K562 (cell line): ENCODE data around the gene PON2. TPM values are rescaled to one million over a fixed set of nuclear protein-coding genes. Genes with fewer than 3 reads are reported as not detected.

Experiments used
- ATAC-seq: fragments of 200-7000 bp; cut with Tn5 transposase; 3 replicates; pipeline ENCODE4 v1.9.1; 2020; ENCODE audit warnings: moderate library complexity
- BruUV-seq: library from RNA; stranded (reverse); fragments of 400-500 nt; replicated peaks from 2 replicates; lab custom pipeline; 2021; lab: Mats Ljungman, UMichigan
- CTCF ChIA-PET: fragments of 300-600 bp; formaldehyde crosslinking; extraction: SDS; loops from one replicate; lab custom pipeline; 2021; ENCODE audit warnings: low intra/inter-chr PET ratio; lab: Yijun Ruan, JAX
- POLR2A ChIA-PET: fragments of 300-600, 350-650 bp; sonication (Branson Sonifier 250); formaldehyde crosslinking; extraction: SDS; loops from one replicate; lab custom pipeline; 2021; ENCODE audit warnings: antibody characterized with exemption, inconsistent platforms; lab: Yijun Ruan, JAX
- DNase-seq, 4 experiments: peaks; one replicate each; pipeline versions ENCODE4 v3.0.0 to v3.0.0-alpha.2; 2011 to 2018; ENCODE audit warnings: low spot score in 3 of 4, mixed read lengths in 3 of 4; ENCODE audit errors: extremely low read depth in 1 of 4
- FAIRE-seq: peaks from 2 replicates; lab custom pipeline; 2011; peaks lifted over from hg19 to GRCh38; lab: Jason Lieb, UNC
- H2AFZ ChIP-seq: 2 replicates; pipeline ENCODE4 v1.6.0; 2011; ENCODE audit warnings: low read depth, low read length, control low read depth, inconsistent platforms
- H3K27ac ChIP-seq: fragments of 200-600 bp; 3 replicates; pipeline ENCODE4 v1.8.0; 2011; ENCODE audit warnings: low read depth, mild to moderate bottlenecking, control low read depth, inconsistent platforms, low read length, moderate library complexity, mixed read lengths; ENCODE audit errors: extremely low read depth
- H3K27me3 ChIP-seq, 2 experiments: fragments of 300-600 bp in 1 of 2; 2 replicates in 1 of 2; 3 replicates in 1 of 2; pipeline versions ENCODE4 v1.6.0 to v1.8.0; 2011; ENCODE audit warnings: inconsistent platforms in 2 of 2, low read length in 2 of 2, mild to moderate bottlenecking in 1 of 2, mixed read lengths in 1 of 2, moderate library complexity in 1 of 2; ENCODE audit not compliant: control insufficient read depth in 2 of 2, insufficient read depth in 2 of 2
- H3K36me3 ChIP-seq: fragments of 300-600 bp; 3 replicates; pipeline ENCODE4 v1.8.0; 2011; ENCODE audit warnings: mild to moderate bottlenecking, low read length, inconsistent platforms; ENCODE audit not compliant: control insufficient read depth, insufficient read depth
- H3K4me1 ChIP-seq, 2 experiments: fragments of 200-600 bp in 1 of 2; replicated peaks in 1 of 2; 2 replicates in 1 of 2; 3 replicates in 1 of 2; pipeline versions ENCODE4 v1.5.1 to v1.8.0; 2011; ENCODE audit warnings: inconsistent platforms in 2 of 2, low read length in 2 of 2, mild to moderate bottlenecking in 1 of 2, mixed read lengths in 1 of 2, moderate library complexity in 1 of 2; ENCODE audit not compliant: control insufficient read depth in 2 of 2, insufficient read depth in 2 of 2
- H3K4me2 ChIP-seq: 2 replicates; pipeline ENCODE4 v1.6.1; 2011; ENCODE audit warnings: low read length, control low read depth, inconsistent platforms, mixed read lengths; ENCODE audit not compliant: insufficient read depth
- H3K4me3 ChIP-seq: fragments of 200-600 bp; sonication (generic), shearing (Covaris generic); 2 replicates; pipeline ENCODE4 v1.5.1; 2016; ENCODE audit warnings: control low read depth, inconsistent platforms
- H3K79me2 ChIP-seq: fragments of 200-600 bp; 3 replicates; pipeline ENCODE4 v1.8.0; 2011; ENCODE audit warnings: low read length, inconsistent platforms; ENCODE audit not compliant: control insufficient read depth, insufficient read depth
- H3K9ac ChIP-seq, 2 experiments: 2 replicates each; pipeline versions ENCODE4 v1.6.0 to v1.6.1; 2011; ENCODE audit warnings: low read depth in 2 of 2, low read length in 2 of 2, control low read depth in 1 of 2, inconsistent platforms in 1 of 2, mild to moderate bottlenecking in 1 of 2, mixed read lengths in 1 of 2; ENCODE audit not compliant: insufficient read depth in 1 of 2
- H3K9me1 ChIP-seq: one replicate; pipeline ENCODE4 v1.6.0; 2011; ENCODE audit warnings: inconsistent platforms, mild to moderate bottlenecking, low read length, moderate library complexity; ENCODE audit not compliant: control insufficient read depth, insufficient read depth
- H3K9me3 ChIP-seq: replicated peaks from 2 replicates; pipeline ENCODE4 v1.5.1; 2011; ENCODE audit warnings: low read depth, low read length, inconsistent platforms; ENCODE audit not compliant: control insufficient read depth, insufficient read depth
- H4K20me1 ChIP-seq: replicated peaks from 2 replicates; pipeline ENCODE4 v1.6.1; 2011; ENCODE audit warnings: low read length, inconsistent platforms, mixed read lengths; ENCODE audit not compliant: control insufficient read depth, insufficient read depth
- ARNT ChIP-seq, 2 experiments: fragments of 450-650 bp; IDR thresholded peaks; 2 replicates each; pipeline ENCODE4 v1.6.1; 2016; ENCODE audit warnings: mild to moderate bottlenecking in 1 of 2
- KDM4B ChIP-seq, 2 experiments: fragments of 450-650 bp in 1 of 2; sonication (generic) in 1 of 2; IDR thresholded peaks; 2 replicates each; pipeline ENCODE4 v1.6.1; 2016 to 2017; ENCODE audit warnings: borderline replicate concordance in 2 of 2, antibody characterized with exemption in 1 of 2, low read depth in 1 of 2, mild to moderate bottlenecking in 1 of 2
- NBN ChIP-seq: fragments of 450-650 bp; IDR thresholded peaks from 2 replicates; pipeline ENCODE4 v1.6.1; 2016; ENCODE audit warnings: low read depth, mild to moderate bottlenecking
- POLR2B ChIP-seq: fragments of 450-650 bp; IDR thresholded peaks from 2 replicates; pipeline ENCODE4 v1.6.1; 2018; ENCODE audit warnings: low read depth; ENCODE audit not compliant: partially characterized antibody
- RBFOX2 ChIP-seq: fragments of 200-400 bp; formaldehyde crosslinking; IDR thresholded peaks from 2 replicates; pipeline ENCODE4 v1.6.1; 2017; ENCODE audit warnings: low read depth, mild to moderate bottlenecking, low read length, moderate library complexity
- TAL1 ChIP-seq: fragments of 450-650 bp; IDR thresholded peaks from 2 replicates; pipeline ENCODE4 v1.6.1; 2016; ENCODE audit warnings: mild to moderate bottlenecking
- WGBS: fragments of 100-300 bp; shearing (Covaris generic); methylation state at CpG from one replicate; pipeline ENCODE4 v1.1.6; 2016; ENCODE audit warnings: low coverage, mixed read lengths; ENCODE audit not compliant: insufficient coverage; ENCODE audit errors: missing lambda C conversion rate; 5-methylcytosine and 5-hydroxymethylcytosine counted together
- in situ Hi-C: fragments of 300-500 bp; cut with MboI; formaldehyde crosslinking; loops from 4 replicates; pipeline ENCODE4 v1.15.0; 2018; ENCODE audit warnings: inconsistent platforms, mixed read lengths
- intact Hi-C: fragments of 100-400 bp; cut with micrococcal nuclease; formaldehyde crosslinking; loops from 2 replicates; pipeline ENCODE4 v1.14.2; 2022
- polyA plus RNA-seq, 8 experiments: library from polyadenylated mRNA; depleted of rRNA in 4 of 8; stranded (reverse) in 5 of 8; unstranded in 3 of 8; fragments of >200 nt; fragmentation: Nextera tagmentation in 2 of 8; fragmentation: Illumina TruSeq in 1 of 8; extraction: Ambion mirVana in 2 of 8; extraction: Trizol in 1 of 8; gene quantifications; 2 replicates each; pipeline versions ENCODE4 v1.2.1 to v1.2.3, GENCODE V29; 2011 to 2014; ENCODE audit warnings: inconsistent platforms in 1 of 8, missing spikeins in 1 of 8
- total RNA-seq, 7 experiments: library from RNA; depleted of rRNA in 6 of 7; stranded (reverse); fragments of >200 nt in 6 of 7; fragmentation: Illumina TruSeq in 2 of 7; extraction: Trizol in 2 of 7; gene quantifications; 2 replicates each; pipeline versions ENCODE4 v1.2.1 to v1.2.3, GENCODE V29; 2011 to 2021; ENCODE audit warnings: low replicate concordance in 1 of 7
- TF ChIP-seq, protein P1 (sequence below): fragments of 450-650 bp; IDR thresholded peaks from 2 replicates; pipeline ENCODE4 v1.6.1; 2016; ENCODE audit warnings: missing biosample characterization, missing genetic modification characterization
- TF ChIP-seq, protein P2 (sequence below): fragments of 450-650 bp; formaldehyde crosslinking; IDR thresholded peaks from 2 replicates; pipeline ENCODE4 v1.4.0; 2020; ENCODE audit warnings: mild to moderate bottlenecking, moderate library complexity

The PON2 gene
- total and polyA plus RNA-seq, 9 of the 15 experiments (the other 6 are each of a cell fraction or from before 2014, with no cell fraction given): 8.5 to 30.1 (median 21.9) TPM

DNA sequence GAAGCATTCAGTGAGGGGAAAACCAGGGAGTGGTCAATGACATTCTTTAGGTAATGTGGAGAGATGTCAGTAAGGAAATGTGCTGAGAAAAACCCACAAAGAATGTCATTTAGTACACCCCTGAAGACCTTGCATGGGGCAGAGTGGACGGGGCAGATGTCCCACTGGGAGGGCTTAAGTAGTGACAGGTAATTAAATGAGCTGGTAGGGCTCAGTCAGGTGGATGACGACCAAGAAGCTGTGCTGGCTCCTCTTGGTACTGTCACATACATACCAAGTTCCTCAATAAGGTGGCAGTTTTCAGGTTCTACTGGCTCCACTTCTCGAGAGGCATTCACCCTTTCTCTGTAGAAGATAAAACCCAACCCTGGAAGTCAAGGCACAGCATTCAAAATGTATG is 40.5 kb downstream of the PON2 start:
- peaks cover 11 to 22% of the 10 kb centered on the region in 2 experiments; a peak in 4 of 5 replicates for H3K27me3 ChIP-seq
- POLR2A ChIA-PET: no interaction called here
- FAIRE-seq: no peak
- no peaks in the 10 kb centered on the region for H3K9me1 ChIP-seq
- ATAC-seq: no peak
- H2AFZ ChIP-seq: no peak overlapping the region
- no TSS peak for BruUV-seq
- CTCF ChIA-PET: no interaction called here
- intact Hi-C loops: no loop called here
- no peaks in the 10 kb centered on the region for H3K36me3 ChIP-seq
- H3K4me2 ChIP-seq: no peak overlapping the region
- H3K27ac ChIP-seq: no peak overlapping the region
- TF ChIP-seq NBN (no peak), TAL1 (no peak), POLR2B (no peak), RBFOX2 (no peak), KDM4B (IDR thresholded peaks at IDR 0.05; ENCODE audit: borderline replicate concordance in 2 of 2, low read depth in 1 of 2) (no peak), ARNT (IDR thresholded peaks at IDR 0.05) (no peak)
- TF ChIP-seq, protein P1, sequence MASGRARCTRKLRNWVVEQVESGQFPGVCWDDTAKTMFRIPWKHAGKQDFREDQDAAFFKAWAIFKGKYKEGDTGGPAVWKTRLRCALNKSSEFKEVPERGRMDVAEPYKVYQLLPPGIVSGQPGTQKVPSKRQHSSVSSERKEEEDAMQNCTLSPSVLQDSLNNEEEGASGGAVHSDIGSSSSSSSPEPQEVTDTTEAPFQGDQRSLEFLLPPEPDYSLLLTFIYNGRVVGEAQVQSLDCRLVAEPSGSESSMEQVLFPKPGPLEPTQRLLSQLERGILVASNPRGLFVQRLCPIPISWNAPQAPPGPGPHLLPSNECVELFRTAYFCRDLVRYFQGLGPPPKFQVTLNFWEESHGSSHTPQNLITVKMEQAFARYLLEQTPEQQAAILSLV (tag): no peak
- TF ChIP-seq, protein P2, sequence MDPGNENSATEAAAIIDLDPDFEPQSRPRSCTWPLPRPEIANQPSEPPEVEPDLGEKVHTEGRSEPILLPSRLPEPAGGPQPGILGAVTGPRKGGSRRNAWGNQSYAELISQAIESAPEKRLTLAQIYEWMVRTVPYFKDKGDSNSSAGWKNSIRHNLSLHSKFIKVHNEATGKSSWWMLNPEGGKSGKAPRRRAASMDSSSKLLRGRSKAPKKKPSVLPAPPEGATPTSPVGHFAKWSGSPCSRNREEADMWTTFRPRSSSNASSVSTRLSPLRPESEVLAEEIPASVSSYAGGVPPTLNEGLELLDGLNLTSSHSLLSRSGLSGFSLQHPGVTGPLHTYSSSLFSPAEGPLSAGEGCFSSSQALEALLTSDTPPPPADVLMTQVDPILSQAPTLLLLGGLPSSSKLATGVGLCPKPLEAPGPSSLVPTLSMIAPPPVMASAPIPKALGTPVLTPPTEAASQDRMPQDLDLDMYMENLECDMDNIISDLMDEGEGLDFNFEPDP (CRISPR knock-in tag): no peak
- WGBS: 0% methylated on average over 3 of the region's 3 CpGs
- H3K79me2 ChIP-seq: no peaks in the 10 kb centered on the region
- H4K20me1 ChIP-seq: no peaks in the 10 kb centered on the region
- peaks cover 0 to 8% of the 10 kb centered on the region in 2 experiments; a peak in 3 of 5 replicates for H3K4me1 ChIP-seq
- no peaks in the 10 kb centered on the region for H3K9me3 ChIP-seq
- no peak for DNase-seq
- in situ Hi-C loops: no loop called here
- no peak overlapping the region for H3K9ac ChIP-seq
- H3K4me3 ChIP-seq: no peak overlapping the region
